Common myeloid progenitor, CD34-positive (primary cell): Measurements from ENCODE around the gene TES. TPM values are rescaled to one million over a fixed set of nuclear protein-coding genes. Genes with fewer than 3 reads are reported as not detected.

Experiments
- CTCF ChIA-PET: fragments of 350-600 bp; sonication (Branson Sonifier 250); formaldehyde crosslinking; loops from one replicate; lab custom pipeline; 2021; ENCODE audit warnings: antibody characterized with exemption; lab: Charles Lee
- POLR2A ChIA-PET: fragments of 350-600 bp; sonication (Branson Sonifier 250); formaldehyde crosslinking; loops from one replicate; lab custom pipeline; 2021; ENCODE audit warnings: antibody characterized with exemption; lab: Charles Lee
- DNase-seq, 3 donors: peaks; one replicate each; pipeline versions ENCODE4 v3.0.0 to v3.0.0-alpha.2; 2013
- H3K27ac ChIP-seq, 2 experiments: 1 replicate in 1 of 2; 2 replicates in 1 of 2; pipeline ENCODE4 v1.7.0; 2013; ENCODE audit warnings: inconsistent platforms in 2 of 2, low read length in 2 of 2, mild to moderate bottlenecking in 2 of 2, low read depth in 1 of 2, moderate library complexity in 1 of 2; ENCODE audit not compliant: severe bottlenecking in 2 of 2, insufficient read depth in 1 of 2, poor library complexity in 1 of 2
- H3K27me3 ChIP-seq, 5 experiments: replicated peaks in 2 of 5; 1 replicate in 3 of 5; 2 replicates in 2 of 5; pipeline versions ENCODE4 v1.6.1 to v1.7.0; 2013; ENCODE audit warnings: low read length in 4 of 5, mild to moderate bottlenecking in 2 of 5, moderate library complexity in 2 of 5, inconsistent platforms in 1 of 5; ENCODE audit not compliant: insufficient read depth in 5 of 5, control insufficient read depth in 4 of 5
- H3K36me3 ChIP-seq, 4 experiments: 1 replicate in 2 of 4; 2 replicates in 2 of 4; pipeline versions ENCODE4 v1.6.1 to v1.7.0; 2013; ENCODE audit warnings: low read length in 3 of 4, control low read depth in 1 of 4, mild to moderate bottlenecking in 1 of 4; ENCODE audit not compliant: control insufficient read depth in 4 of 4, insufficient read depth in 4 of 4
- H3K4me1 ChIP-seq, 4 experiments: 1 replicate in 3 of 4; 2 replicates in 1 of 4; pipeline versions ENCODE4 v1.6.1 to v1.7.1; 2013; ENCODE audit warnings: low read length in 3 of 4, mild to moderate bottlenecking in 3 of 4, control low read depth in 1 of 4, inconsistent platforms in 1 of 4, moderate library complexity in 1 of 4; ENCODE audit not compliant: control insufficient read depth in 4 of 4, insufficient read depth in 4 of 4; ENCODE audit errors: control extremely low read depth in 1 of 4
- H3K4me3 ChIP-seq, 7 experiments: 1 replicate in 4 of 7; 2 replicates in 3 of 7; pipeline versions ENCODE4 v1.5.1 to v1.7.0; 2013; ENCODE audit warnings: mild to moderate bottlenecking in 7 of 7, low read length in 6 of 7, moderate library complexity in 6 of 7, inconsistent platforms in 2 of 7, low read depth in 2 of 7, control low read depth in 1 of 7; ENCODE audit not compliant: insufficient read depth in 4 of 7, control insufficient read depth in 1 of 7; ENCODE audit errors: extremely low read depth in 1 of 7
- H3K9me3 ChIP-seq, 5 experiments: 1 replicate in 4 of 5; 2 replicates in 1 of 5; pipeline versions ENCODE4 v1.6.1 to v1.7.1; 2013; ENCODE audit warnings: low read length in 4 of 5, mild to moderate bottlenecking in 2 of 5, inconsistent platforms in 1 of 5, low read depth in 1 of 5, moderate library complexity in 1 of 5; ENCODE audit not compliant: control insufficient read depth in 4 of 5, insufficient read depth in 2 of 5; ENCODE audit errors: control extremely low read depth in 1 of 5
- whole genome bisulfite sequencing: methylation state at CpG from one replicate; pipeline ENCODE4 v1.1.5; 2013; ENCODE audit not compliant: insufficient coverage; 5-methylcytosine and 5-hydroxymethylcytosine counted together
- polyA plus RNA-seq: library from polyadenylated mRNA; unstranded; fragments of 120-200 nt; gene quantifications from one replicate; pipeline ENCODE4 v1.2.1, GENCODE V29; 2013

TES gene, protein sequence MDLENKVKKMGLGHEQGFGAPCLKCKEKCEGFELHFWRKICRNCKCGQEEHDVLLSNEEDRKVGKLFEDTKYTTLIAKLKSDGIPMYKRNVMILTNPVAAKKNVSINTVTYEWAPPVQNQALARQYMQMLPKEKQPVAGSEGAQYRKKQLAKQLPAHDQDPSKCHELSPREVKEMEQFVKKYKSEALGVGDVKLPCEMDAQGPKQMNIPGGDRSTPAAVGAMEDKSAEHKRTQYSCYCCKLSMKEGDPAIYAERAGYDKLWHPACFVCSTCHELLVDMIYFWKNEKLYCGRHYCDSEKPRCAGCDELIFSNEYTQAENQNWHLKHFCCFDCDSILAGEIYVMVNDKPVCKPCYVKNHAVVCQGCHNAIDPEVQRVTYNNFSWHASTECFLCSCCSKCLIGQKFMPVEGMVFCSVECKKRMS
- polyA plus RNA-seq = 81.1 TPM

- H3K9me3 ChIP-seq = no peaks in the 10 kb centered on the region
- peaks cover 33 to 55% (median 44%) of the 10 kb centered on the region in 4 experiments for H3K4me1 ChIP-seq
- WGBS = 0% methylated on average over 80 of the region's 83 CpGs
- H3K4me3 ChIP-seq = peak within 1 kb of the TSS; percentile 57 to 99 (median 88)
- no peaks in the 10 kb centered on the region for H3K36me3 ChIP-seq
- H3K27ac ChIP-seq = peak within 1 kb of the TSS; percentile 80 to 91
- ChIA-PET CTCF (interaction anchor here (0.8 to 2.9 kb wide), 13 partner anchors 9 to 381 kb away, joined by 3 to 26 read pairs (median 4); no protein-coding TSS in a partner anchor), POLR2A (interaction anchor here (1.1 to 2.6 kb wide), 5 partner anchors 10 to 30 kb away, joined by 4 to 11 read pairs (median 9); no protein-coding TSS in a partner anchor)
- peak; percentile 59 to 68 (median 60) for DNase-seq
- no peaks in the 10 kb centered on the region for H3K27me3 ChIP-seq
These were observed at the start of gene TES for GRCh38 chr7:116210345-116211005. TSS of gene TES (plus strand) at chr7:116210539. CDS start at chr7:116210708, 169 bp downstream.

DNA sequence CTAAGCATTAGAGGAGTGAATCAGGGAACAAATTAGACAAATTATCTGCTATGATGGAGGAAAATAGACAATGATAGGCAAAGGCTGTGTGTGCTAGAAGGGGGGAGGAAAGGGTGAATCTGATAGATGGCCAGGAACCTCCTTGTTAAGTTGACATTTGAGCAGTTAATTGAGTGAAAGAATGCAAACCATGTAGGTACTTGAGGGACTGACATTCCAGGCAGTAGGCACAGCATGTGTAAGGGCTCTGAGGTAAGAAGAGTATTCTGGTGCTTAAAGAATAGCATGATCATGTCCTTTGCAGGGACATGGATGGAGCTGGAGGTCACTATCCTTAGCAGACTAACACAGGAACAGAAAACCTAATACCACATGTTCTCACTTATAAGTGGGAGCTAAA is 48.6 kb upstream of the TES start:
- Histone ChIP-seq H3K36me3 (no peaks in the 10 kb centered on the region), H3K27me3 (no peaks in the 10 kb centered on the region), H3K4me3 (no peak overlapping the region), H3K9me3 (no peaks in the 10 kb centered on the region), H3K27ac (no peak overlapping the region), H3K4me1 (peaks cover 0 to 38% (median 12%) of the 10 kb centered on the region in 4 experiments)
- ChIA-PET POLR2A (no interaction called here), CTCF (interaction anchor here (0.9 to 1.2 kb wide), 3 partner anchors 20 to 70 kb away, joined by 4 to 6 read pairs (median 4); no protein-coding TSS in a partner anchor)
- DNase-seq = no peak

DNA sequence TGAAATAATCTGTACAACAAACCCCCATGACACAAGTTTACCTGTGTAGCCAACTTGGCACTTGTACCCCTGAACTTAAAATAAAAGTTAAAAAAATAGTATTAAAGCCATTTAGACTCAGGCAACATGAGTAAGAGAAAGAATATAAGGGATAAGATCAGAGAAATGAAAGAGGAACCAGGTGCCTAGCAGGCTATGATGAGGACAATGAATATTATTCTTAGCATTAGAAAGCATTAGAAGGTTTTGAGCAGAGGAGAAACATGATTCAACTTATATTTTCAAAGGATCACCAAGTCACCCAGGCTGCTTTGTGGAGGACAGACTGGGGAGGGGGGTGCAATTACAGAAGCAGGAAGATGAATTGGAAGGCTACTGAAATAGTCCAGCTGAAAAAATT is 48.1 kb upstream of the TES start:
- H3K27ac ChIP-seq = no peak overlapping the region
- POLR2A ChIA-PET = no interaction called here
- H3K4me1 ChIP-seq = peaks cover 0 to 43% (median 13%) of the 10 kb centered on the region in 4 experiments
- CTCF ChIA-PET = interaction anchor here (0.9 to 1.6 kb wide), 5 partner anchors 12 to 75 kb away, joined by 3 to 6 read pairs (median 4); no protein-coding TSS in a partner anchor
- DNase-seq = peak in 2 of 3 donors; percentile 31 to 33
- H3K9me3 ChIP-seq = no peaks in the 10 kb centered on the region
- no peaks in the 10 kb centered on the region for H3K36me3 ChIP-seq
- H3K27me3 ChIP-seq = no peaks in the 10 kb centered on the region
- no peak overlapping the region for H3K4me3 ChIP-seq

GRCh38 chr7:116162992-116163391 is 47.3 kb upstream of the TES start:
- CTCF ChIA-PET = interaction anchor here (0.8 to 1.7 kb wide), 7 partner anchors 10 to 428 kb away, joined by 3 to 6 read pairs (median 4); no protein-coding TSS in a partner anchor
- Histone ChIP-seq H3K36me3 (no peaks in the 10 kb centered on the region), H3K27me3 (no peaks in the 10 kb centered on the region), H3K9me3 (no peaks in the 10 kb centered on the region), H3K27ac (no peak overlapping the region), H3K4me1 (peaks cover 0 to 47% (median 14%) of the 10 kb centered on the region in 4 experiments), H3K4me3 (no peak overlapping the region)
- DNase-seq = no peak
- POLR2A ChIA-PET = no interaction called here

DNA sequence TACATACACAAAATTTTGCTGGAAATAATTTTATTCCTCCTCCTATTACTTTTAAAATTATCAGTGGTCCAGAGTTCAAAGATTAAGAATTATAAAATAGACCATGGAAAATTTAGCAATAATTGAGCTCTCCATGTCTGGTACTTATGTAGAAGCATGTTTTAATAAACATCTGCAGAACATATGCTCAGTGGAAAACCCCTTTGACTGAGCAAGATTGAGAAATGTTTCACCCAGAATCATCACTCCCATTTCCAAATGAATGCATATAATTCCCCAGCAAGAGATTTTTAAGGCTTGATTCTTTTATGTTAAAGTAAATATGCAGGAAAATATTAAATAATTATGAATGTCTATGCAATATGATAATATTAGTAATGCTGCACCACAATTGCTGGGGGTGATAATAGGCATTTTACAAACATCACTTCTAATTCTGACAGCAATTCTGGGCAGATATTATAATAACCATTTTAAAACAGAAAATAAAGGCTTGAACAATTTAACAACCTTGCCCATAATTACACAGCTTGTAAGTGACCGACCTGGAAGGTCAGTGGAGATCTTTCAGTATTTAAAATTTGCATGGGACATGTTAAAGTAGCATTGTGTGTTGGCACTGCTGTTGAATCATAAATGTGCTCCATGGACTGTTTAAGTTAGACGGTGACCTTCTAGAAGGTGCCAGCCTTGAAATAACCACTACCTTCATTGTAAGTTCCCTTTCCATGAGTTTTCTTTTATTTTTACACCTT is 45.6 kb upstream of the TES start:
- Histone ChIP-seq H3K27me3 (no peaks in the 10 kb centered on the region), H3K4me1 (peaks cover 0 to 44% (median 14%) of the 10 kb centered on the region in 4 experiments), H3K36me3 (no peaks in the 10 kb centered on the region), H3K4me3 (no peak overlapping the region), H3K27ac (no peak overlapping the region), H3K9me3 (no peaks in the 10 kb centered on the region)
- ChIA-PET CTCF (interaction anchor here (0.7 to 1.2 kb wide), 2 partner anchors 12 to 639 kb away, joined by 3 read pairs; no protein-coding TSS in a partner anchor), POLR2A (no interaction called here)
- DNase-seq = peak in 1 of 3 donors; percentile 17
- WGBS = no CpG with 5 or more reads among the region's 2 CpGs

GRCh38 chr7:116165717-116166116 is 44.6 kb upstream of the TES start:
- no CpG with 5 or more reads among the region's 2 CpGs for WGBS
- peaks cover 0 to 37% (median 14%) of the 10 kb centered on the region in 4 experiments for H3K4me1 ChIP-seq
- peak; percentile 79 to 97 (median 97) for DNase-seq
- H3K27ac ChIP-seq = peak overlapping the region in 1 of 2 experiments; percentile 43
- CTCF ChIA-PET = interaction anchor here (1.1 to 2.7 kb wide), 6 partner anchors 24 to 76 kb away, joined by 3 to 12 read pairs (median 6); no protein-coding TSS in a partner anchor
- H3K36me3 ChIP-seq = no peaks in the 10 kb centered on the region
- H3K27me3 ChIP-seq = no peaks in the 10 kb centered on the region
- H3K9me3 ChIP-seq = no peaks in the 10 kb centered on the region
- POLR2A ChIA-PET = no interaction called here
- no peak overlapping the region for H3K4me3 ChIP-seq
